Kidney epithelial cell (primary cell): ENCODE data around the gene ZG16B. TPM values are rescaled to one million over a fixed set of nuclear protein-coding genes. Genes with fewer than 3 reads are reported as not detected.
A peak's percentile ranks its signal among the peaks of the same experiment; 100 is the strongest.

Experiments used
- DNase-seq: peaks from one replicate; pipeline ENCODE4 v3.0.0-alpha.2; 2010; ENCODE audit warnings: low read depth
- H3K27me3 ChIP-seq: 2 replicates; pipeline ENCODE4 v1.6.0; 2011; ENCODE audit warnings: low read length; ENCODE audit not compliant: control insufficient read depth, insufficient read depth
- H3K36me3 ChIP-seq: 2 replicates; pipeline ENCODE4 v1.5.1; 2011; ENCODE audit warnings: low read length; ENCODE audit not compliant: control insufficient read depth, insufficient read depth
- H3K4me3 ChIP-seq: 2 replicates; pipeline ENCODE4 v1.5.1; 2011; ENCODE audit warnings: low read depth, mild to moderate bottlenecking, control low read depth, low read length
- total RNA-seq: library from RNA; depleted of rRNA; stranded (reverse); fragments of >200 nt; gene quantifications from 2 replicates; pipeline ENCODE4 v1.2.3, GENCODE V29; 2015
- TF ChIP-seq, protein P1 (sequence below): IDR thresholded peaks from 2 replicates; pipeline ENCODE4 v1.5.1; 2011; ENCODE audit warnings: mild to moderate bottlenecking, moderate library complexity, low read length, control low read depth, inconsistent platforms; ENCODE audit not compliant: insufficient read depth, poor library complexity, severe bottlenecking

ZG16B gene
- total RNA-seq, 1 donor from 2014 or later: 1.1 TPM

DNA sequence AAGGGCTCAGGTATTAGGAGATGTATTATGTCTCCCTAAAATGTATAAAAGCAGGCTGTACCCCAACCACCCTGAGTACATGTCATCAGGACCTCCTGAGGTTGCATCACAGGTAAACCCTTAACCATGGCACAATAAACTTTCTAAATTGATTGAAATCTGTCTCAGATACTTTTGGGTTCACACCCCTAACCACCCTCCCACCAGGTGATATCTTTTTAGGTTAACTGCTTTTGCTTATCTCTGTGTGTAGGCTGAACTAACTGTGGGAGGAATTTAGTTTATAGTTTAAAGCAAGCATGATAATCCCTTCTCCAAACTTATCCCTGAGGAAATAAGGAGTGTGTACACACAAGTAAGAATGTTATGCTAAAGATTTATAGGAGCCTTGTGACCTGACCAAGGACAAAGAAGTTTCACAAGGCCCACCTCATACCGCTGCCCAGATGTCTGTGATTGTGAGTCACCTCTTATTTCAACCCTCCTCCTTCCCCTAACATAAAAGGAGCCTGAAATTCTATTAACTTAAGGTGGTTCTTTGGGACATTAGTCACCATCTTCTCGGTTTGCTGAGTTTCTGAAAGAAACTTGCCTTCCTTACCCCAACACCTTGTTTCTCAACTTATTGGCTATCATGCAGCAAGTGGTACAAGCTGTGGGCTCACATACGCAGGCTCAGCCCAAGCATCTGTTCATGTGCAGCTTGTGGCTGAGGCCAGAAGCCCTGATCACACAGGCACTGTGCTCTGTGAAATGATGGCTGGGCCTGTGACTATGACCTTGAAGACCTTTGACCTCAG lies 16.6 kb downstream of the ZG16B start:
- TF ChIP-seq, protein P1, sequence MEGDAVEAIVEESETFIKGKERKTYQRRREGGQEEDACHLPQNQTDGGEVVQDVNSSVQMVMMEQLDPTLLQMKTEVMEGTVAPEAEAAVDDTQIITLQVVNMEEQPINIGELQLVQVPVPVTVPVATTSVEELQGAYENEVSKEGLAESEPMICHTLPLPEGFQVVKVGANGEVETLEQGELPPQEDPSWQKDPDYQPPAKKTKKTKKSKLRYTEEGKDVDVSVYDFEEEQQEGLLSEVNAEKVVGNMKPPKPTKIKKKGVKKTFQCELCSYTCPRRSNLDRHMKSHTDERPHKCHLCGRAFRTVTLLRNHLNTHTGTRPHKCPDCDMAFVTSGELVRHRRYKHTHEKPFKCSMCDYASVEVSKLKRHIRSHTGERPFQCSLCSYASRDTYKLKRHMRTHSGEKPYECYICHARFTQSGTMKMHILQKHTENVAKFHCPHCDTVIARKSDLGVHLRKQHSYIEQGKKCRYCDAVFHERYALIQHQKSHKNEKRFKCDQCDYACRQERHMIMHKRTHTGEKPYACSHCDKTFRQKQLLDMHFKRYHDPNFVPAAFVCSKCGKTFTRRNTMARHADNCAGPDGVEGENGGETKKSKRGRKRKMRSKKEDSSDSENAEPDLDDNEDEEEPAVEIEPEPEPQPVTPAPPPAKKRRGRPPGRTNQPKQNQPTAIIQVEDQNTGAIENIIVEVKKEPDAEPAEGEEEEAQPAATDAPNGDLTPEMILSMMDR: no peak
- Histone ChIP-seq H3K36me3 (no peaks in the 10 kb centered on the region), H3K4me3 (no peak overlapping the region), H3K27me3 (no peaks in the 10 kb centered on the region)
- DNase-seq: peak; percentile 97

DNA sequence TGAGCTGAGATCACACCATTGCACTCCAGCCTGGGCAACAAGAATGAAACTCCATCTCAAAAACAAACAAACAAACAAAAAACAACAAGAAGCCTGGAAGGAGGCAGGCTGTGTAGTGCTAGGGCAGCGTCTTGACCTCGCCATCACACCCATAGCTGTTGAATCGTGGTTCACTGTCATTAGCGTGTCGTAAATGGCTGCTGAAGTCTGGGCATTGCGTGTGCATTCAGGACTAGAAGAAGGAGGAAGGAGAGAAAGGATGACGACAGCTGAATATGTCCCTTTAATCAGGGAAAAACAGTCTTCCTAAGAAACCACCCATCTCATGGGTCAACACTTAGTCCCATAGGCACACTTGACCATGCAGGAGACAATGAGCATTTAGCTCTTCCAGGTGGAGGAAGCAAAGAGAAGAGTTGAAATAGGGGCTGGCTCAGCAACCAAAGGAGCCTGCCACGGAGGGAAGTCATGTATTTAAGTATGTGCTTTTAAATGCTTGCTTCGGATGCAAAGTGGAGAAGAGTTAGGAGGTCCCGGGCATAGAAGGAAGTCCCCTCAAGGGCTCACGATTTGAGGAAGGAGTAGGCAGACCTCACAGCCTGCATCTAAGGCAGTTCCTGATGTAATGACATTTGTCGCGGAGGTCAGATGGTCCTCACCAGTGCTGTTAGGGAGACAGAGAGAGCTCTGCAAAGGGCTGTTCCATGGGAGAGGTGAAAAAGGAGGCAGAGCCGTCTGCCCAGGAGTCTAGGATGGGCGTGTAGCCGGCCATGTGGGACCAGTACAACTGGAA lies 19.0 kb downstream of the ZG16B start:
- Histone ChIP-seq H3K27me3 (no peaks in the 10 kb centered on the region), H3K36me3 (no peaks in the 10 kb centered on the region), H3K4me3 (no peak overlapping the region)
- DNase-seq: no peak
- TF ChIP-seq, protein P1: no peak

DNA sequence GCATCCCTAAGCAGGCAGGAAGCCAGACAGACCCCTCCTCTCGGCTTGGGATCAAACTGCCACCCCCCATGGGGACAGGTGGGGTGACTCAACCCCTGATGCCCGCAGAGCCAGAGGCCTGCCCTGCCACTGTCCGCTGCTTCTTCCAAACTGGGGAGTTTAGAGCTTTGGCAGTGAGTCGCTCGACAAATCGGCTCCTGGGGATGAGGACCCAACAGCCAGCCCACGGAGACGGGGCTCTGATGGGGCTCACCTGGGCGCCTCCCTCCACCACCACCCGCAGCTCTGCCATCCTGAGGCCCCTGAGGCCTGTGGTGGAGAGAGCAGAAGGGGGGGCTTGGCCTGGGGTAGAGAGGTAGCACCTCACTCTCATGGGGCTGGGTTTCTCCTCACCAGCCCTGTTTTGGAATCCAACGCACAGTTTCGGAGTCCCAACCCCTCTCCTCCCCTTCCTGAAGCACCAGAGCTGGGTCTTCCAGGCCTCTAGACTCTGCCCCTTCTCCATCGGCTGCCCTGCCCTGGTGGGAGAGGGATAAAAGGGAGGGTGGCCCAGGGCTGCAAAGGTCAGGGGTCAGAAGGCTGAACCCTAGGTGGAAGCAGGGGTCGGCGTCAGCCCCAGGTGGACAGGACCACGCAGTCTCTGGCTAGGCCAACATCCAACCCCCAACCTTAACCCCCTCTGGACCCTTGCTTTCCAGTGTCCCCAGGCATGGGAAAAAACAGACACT lies 22.1 kb downstream of the ZG16B start:
- DNase-seq: no peak
- Histone ChIP-seq H3K36me3 (no peaks in the 10 kb centered on the region), H3K27me3 (no peaks in the 10 kb centered on the region), H3K4me3 (no peak overlapping the region)
- TF ChIP-seq, protein P1: no peak

DNA sequence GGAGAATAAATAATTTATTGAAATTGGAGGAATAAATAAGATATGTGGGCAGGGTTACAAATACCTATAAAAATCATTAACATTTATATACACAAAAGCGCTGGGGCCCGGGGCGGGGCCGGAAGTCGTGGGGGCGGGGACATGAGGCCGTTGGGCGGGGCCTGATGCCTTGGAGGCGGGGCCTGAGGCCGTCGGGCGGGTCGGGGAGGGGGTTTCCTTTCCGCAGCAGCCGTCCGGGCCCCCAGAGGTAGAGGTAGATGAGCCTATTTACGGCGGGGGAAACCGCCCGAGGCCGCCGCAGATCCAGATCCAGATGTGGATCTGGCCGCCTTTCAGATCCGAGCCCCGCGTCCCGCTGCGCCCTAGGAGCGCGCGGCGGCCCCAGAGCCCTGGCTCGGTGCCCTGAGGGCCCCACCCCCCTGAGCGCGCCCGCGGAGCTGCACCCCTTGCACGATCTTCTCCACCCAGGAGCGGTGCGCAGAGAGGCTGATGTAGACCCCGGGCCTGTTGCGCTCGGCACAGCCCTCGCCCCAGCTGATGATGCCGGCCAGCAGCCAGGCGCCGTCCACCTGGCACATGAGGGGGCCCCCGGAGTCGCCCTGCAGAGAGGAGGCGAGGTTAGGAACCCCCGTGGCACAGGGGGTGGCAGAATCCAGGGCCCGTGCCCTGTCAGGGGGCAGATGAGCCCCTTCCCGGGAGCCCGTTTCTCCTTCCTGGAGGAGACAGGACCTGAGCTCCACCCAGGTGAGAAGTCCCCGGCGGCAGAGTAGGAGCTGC lies 22.8 kb downstream of the ZG16B start:
- TF ChIP-seq, protein P1: no peak
- no peak for DNase-seq
- Histone ChIP-seq H3K27me3 (no peaks in the 10 kb centered on the region), H3K4me3 (no peak overlapping the region), H3K36me3 (no peaks in the 10 kb centered on the region)

DNA sequence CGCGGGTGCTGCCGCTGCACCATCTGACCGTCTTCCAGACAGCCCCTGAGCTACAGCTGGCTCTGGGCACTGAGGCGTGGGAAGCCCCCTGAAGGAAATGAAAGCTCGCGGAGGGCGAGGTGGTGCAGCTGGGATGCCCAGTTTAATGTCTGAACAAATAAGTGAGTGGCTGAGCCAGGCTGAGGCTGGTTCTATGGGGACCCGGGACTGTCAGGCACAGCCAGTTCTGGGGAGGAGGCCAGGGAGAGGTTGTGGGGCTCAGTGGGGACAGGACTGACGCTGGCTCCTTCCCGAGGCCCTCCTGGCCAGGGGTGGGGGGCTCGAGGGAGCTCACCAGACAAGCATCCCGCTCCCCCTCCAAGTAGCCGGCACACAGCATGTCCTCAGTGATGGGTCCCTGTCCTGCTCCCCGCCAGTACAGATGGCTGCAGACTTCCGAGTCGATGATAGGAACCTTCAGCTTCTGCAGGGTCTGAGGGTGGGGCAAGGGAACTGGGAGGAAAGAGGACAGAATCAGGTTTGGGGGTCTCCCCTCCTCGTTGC lies 23.5 kb downstream of the ZG16B start:
- TF ChIP-seq, protein P1: no peak
- H3K36me3 ChIP-seq: no peaks in the 10 kb centered on the region
- H3K4me3 ChIP-seq: no peak overlapping the region
- no peak for DNase-seq
- H3K27me3 ChIP-seq: no peaks in the 10 kb centered on the region
